SK-N-SH (cell line): ENCODE data around the gene IL20RB. TPM values are rescaled to one million over a fixed set of nuclear protein-coding genes. Genes with fewer than 3 reads are reported as not detected.

ENCODE experiments used
- CTCF ChIA-PET: fragments of 300-600, 350-600 bp; formaldehyde crosslinking; extraction: SDS; loops from one replicate; lab custom pipeline; 2021; lab: Yijun Ruan, JAX
- POLR2A ChIA-PET: fragments of 350-600 bp; sonication (Branson Sonifier 250); formaldehyde crosslinking; extraction: SDS; loops from one replicate; lab custom pipeline; 2020; ENCODE audit warnings: antibody characterized with exemption, inconsistent platforms; lab: Yijun Ruan, JAX
- DNase-seq: peaks from one replicate; pipeline ENCODE4 v3.0.0; 2012
- H2AFZ ChIP-seq: fragments of 200-600 bp; sonication (generic); 2 replicates; pipeline ENCODE4 v1.8.1; 2016; ENCODE audit warnings: antibody characterized with exemption, mild to moderate bottlenecking, low read depth
- H3F3A ChIP-seq: fragments of 200-600 bp; sonication (generic); replicated peaks from 2 replicates; pipeline ENCODE3; 2016; ENCODE audit warnings: antibody characterized with exemption, mild to moderate bottlenecking; ENCODE audit not compliant: insufficient read depth
- H3K27ac ChIP-seq, 2 experiments: fragments of 200-500 bp in 1 of 2; fragments of 200-600 bp in 1 of 2; sonication (Bioruptor generic) in 1 of 2; sonication (generic), shearing (Covaris generic) in 1 of 2; 2 replicates each; pipeline versions ENCODE4 v1.5.1 to v1.6.1; 2014 to 2016; ENCODE audit warnings: low read depth in 2 of 2, inconsistent platforms in 1 of 2, low read length in 1 of 2, mild to moderate bottlenecking in 1 of 2, mixed read lengths in 1 of 2
- H3K27me3 ChIP-seq: fragments of 200-600 bp; sonication (generic), shearing (Covaris generic); 2 replicates; pipeline ENCODE4 v1.6.1; 2016; ENCODE audit warnings: mixed run types; ENCODE audit not compliant: insufficient read depth
- H3K36me3 ChIP-seq, 2 experiments: fragments of 200-500 bp in 1 of 2; fragments of 200-600 bp in 1 of 2; sonication (Bioruptor generic) in 1 of 2; sonication (generic) in 1 of 2; replicated peaks in 1 of 2; 2 replicates each; pipeline versions ENCODE3 to v1.5.1; 2014 to 2016; ENCODE audit warnings: low read length in 1 of 2, mild to moderate bottlenecking in 1 of 2; ENCODE audit not compliant: insufficient read depth in 2 of 2, control insufficient read depth in 1 of 2
- H3K4me1 ChIP-seq, 2 experiments: fragments of 200-500 bp in 1 of 2; fragments of 200-600 bp in 1 of 2; sonication (Bioruptor generic) in 1 of 2; sonication (generic), shearing (Covaris generic) in 1 of 2; 2 replicates each; pipeline versions ENCODE4 v1.5.1 to v1.6.1; 2014 to 2016; ENCODE audit warnings: low read depth in 1 of 2, low read length in 1 of 2, mixed run types in 1 of 2; ENCODE audit not compliant: insufficient read depth in 2 of 2, control insufficient read depth in 1 of 2
- H3K4me2 ChIP-seq: fragments of 200-600 bp; sonication (generic), shearing (Covaris generic); 2 replicates; pipeline ENCODE4 v1.6.1; 2017; ENCODE audit warnings: mixed run types
- H3K4me3 ChIP-seq, 2 experiments: fragments of 200-500 bp in 1 of 2; fragments of 200-600 bp in 1 of 2; sonication (Bioruptor generic) in 1 of 2; sonication (generic), shearing (Covaris generic) in 1 of 2; 2 replicates each; pipeline versions ENCODE4 v1.5.1 to v1.8.1; 2014 to 2016; ENCODE audit warnings: low read depth in 2 of 2, inconsistent platforms in 1 of 2, low read length in 1 of 2, mild to moderate bottlenecking in 1 of 2, mixed read lengths in 1 of 2, moderate library complexity in 1 of 2
- H3K79me2 ChIP-seq: fragments of 200-600 bp; sonication (generic); 2 replicates; pipeline ENCODE4 v1.8.1; 2017; ENCODE audit warnings: mild to moderate bottlenecking; ENCODE audit not compliant: insufficient read depth
- H3K9ac ChIP-seq: fragments of 200-600 bp; sonication (generic); 2 replicates; pipeline ENCODE4 v1.6.1; 2017; ENCODE audit warnings: mixed run types
- H3K9me2 ChIP-seq: fragments of 200-600 bp; sonication (generic); 2 replicates; pipeline ENCODE4 v1.6.1; 2017; ENCODE audit warnings: mixed run types
- H3K9me3 ChIP-seq: fragments of 200-600 bp; sonication (generic); 2 replicates; pipeline ENCODE4 v1.6.1; 2017; ENCODE audit warnings: mixed run types, mild to moderate bottlenecking, moderate library complexity
- H4K20me1 ChIP-seq: fragments of 200-600 bp; sonication (generic); 2 replicates; pipeline ENCODE4 v1.6.1; 2017; ENCODE audit warnings: mild to moderate bottlenecking, mixed run types; ENCODE audit not compliant: insufficient read depth
- CHD2 ChIP-seq: fragments of 150-350 bp; IDR thresholded peaks from 2 replicates; pipeline ENCODE4 v1.6.1; 2018; ENCODE audit warnings: low read length; ENCODE audit not compliant: partially characterized antibody
- ELF1 ChIP-seq: IDR thresholded peaks from 2 replicates; pipeline ENCODE4 v1.4.0; 2012
- EZH2phosphoT487 ChIP-seq: fragments of 200-600 bp; sonication (generic); IDR thresholded peaks from 2 replicates; pipeline ENCODE4 v1.6.1; 2017; ENCODE audit warnings: low read depth, mixed run types, mild to moderate bottlenecking, antibody characterized with exemption, moderate library complexity, borderline replicate concordance
- GABPA ChIP-seq: IDR thresholded peaks from 2 replicates; pipeline ENCODE4 v1.4.0; 2012; ENCODE audit warnings: low read depth, mild to moderate bottlenecking
- GATA2 ChIP-seq: sonication (generic); formaldehyde crosslinking; IDR thresholded peaks from 2 replicates; pipeline ENCODE4 v1.5.0; 2020; ENCODE audit warnings: mild to moderate bottlenecking, missing genetic modification reagents
- JUND ChIP-seq: IDR thresholded peaks from 2 replicates; pipeline ENCODE4 v1.4.0; 2012
- MXI1 ChIP-seq: IDR thresholded peaks from 2 replicates; pipeline ENCODE4 v1.6.1; 2012; ENCODE audit warnings: mild to moderate bottlenecking, low read depth, low read length, improper control_type of control experiment
- NFIC ChIP-seq: IDR thresholded peaks from 2 replicates; pipeline ENCODE4 v1.4.0; 2012; ENCODE audit warnings: borderline replicate concordance
- PBX3 ChIP-seq: IDR thresholded peaks from 2 replicates; pipeline ENCODE4; 2012
- POLR2AphosphoS5 ChIP-seq: IDR thresholded peaks from 2 replicates; pipeline ENCODE4 v1.6.1; 2012; ENCODE audit warnings: low read depth, low read length
- SIN3A ChIP-seq: IDR thresholded peaks from 2 replicates; pipeline ENCODE4 v1.6.1; 2012; ENCODE audit warnings: low read depth, mild to moderate bottlenecking, low read length, moderate library complexity, borderline replicate concordance
- SMC3 ChIP-seq: IDR thresholded peaks from 2 replicates; pipeline ENCODE4 v1.6.1; 2012; ENCODE audit warnings: low read depth, low read length, improper control_type of control experiment
- TCF12 ChIP-seq: IDR thresholded peaks from 2 replicates; pipeline ENCODE4 v1.4.0; 2012
- TEAD4 ChIP-seq: IDR thresholded peaks from 2 replicates; pipeline ENCODE4 v1.4.0; 2012; ENCODE audit warnings: mild to moderate bottlenecking, borderline replicate concordance; ENCODE audit not compliant: insufficient read depth
- polyA plus RNA-seq, 3 experiments: library from polyadenylated mRNA; depleted of rRNA; stranded (reverse); fragments of >200 nt; gene quantifications; 2 replicates each; pipeline ENCODE4 v1.2.3, GENCODE V29; 2012
- TF ChIP-seq, protein P1 (sequence below): IDR thresholded peaks from 2 replicates; pipeline ENCODE4 v1.4.0; 2012; ENCODE audit warnings: low read depth, borderline replicate concordance
- TF ChIP-seq, protein P2 (sequence below): fragments of 200-600 bp; sonication (generic); IDR thresholded peaks from 2 replicates; pipeline ENCODE4 v1.6.1; 2017; ENCODE audit warnings: antibody characterized with exemption, mild to moderate bottlenecking, moderate library complexity

The IL20RB gene
- polyA plus RNA-seq, 1 of the 3 experiments (the other 2 are of a cell fraction): 0.58 TPM

- no peak overlapping the region for H3K27ac ChIP-seq
- H3K9me3 ChIP-seq: no peaks in the 10 kb centered on the region
- H2AFZ ChIP-seq: no peak overlapping the region
- H3K4me2 ChIP-seq: no peak overlapping the region
- H3F3A ChIP-seq: no peaks in the 10 kb centered on the region
- no peak for TF ChIP-seq PBX3
- TF ChIP-seq JUND: no peak
- TF ChIP-seq POLR2AphosphoS5: no peak
- no peak for TF ChIP-seq SMC3
- no peak for TF ChIP-seq SIN3A
- no peak for TF ChIP-seq GABPA
- TF ChIP-seq GATA2 (CRISPR knock-in tag): no peak
- TF ChIP-seq ELF1: no peak
- TF ChIP-seq EZH2phosphoT487: no peak
- TF ChIP-seq CHD2: no peak
- TF ChIP-seq TEAD4: no peak
- no peak for TF ChIP-seq TCF12
- TF ChIP-seq, protein P1, sequence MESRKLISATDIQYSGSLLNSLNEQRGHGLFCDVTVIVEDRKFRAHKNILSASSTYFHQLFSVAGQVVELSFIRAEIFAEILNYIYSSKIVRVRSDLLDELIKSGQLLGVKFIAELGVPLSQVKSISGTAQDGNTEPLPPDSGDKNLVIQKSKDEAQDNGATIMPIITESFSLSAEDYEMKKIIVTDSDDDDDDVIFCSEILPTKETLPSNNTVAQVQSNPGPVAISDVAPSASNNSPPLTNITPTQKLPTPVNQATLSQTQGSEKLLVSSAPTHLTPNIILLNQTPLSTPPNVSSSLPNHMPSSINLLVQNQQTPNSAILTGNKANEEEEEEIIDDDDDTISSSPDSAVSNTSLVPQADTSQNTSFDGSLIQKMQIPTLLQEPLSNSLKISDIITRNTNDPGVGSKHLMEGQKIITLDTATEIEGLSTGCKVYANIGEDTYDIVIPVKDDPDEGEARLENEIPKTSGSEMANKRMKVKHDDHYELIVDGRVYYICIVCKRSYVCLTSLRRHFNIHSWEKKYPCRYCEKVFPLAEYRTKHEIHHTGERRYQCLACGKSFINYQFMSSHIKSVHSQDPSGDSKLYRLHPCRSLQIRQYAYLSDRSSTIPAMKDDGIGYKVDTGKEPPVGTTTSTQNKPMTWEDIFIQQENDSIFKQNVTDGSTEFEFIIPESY: no peak
- no peak for TF ChIP-seq MXI1
- TF ChIP-seq NFIC: no peak
- TF ChIP-seq, protein P2, sequence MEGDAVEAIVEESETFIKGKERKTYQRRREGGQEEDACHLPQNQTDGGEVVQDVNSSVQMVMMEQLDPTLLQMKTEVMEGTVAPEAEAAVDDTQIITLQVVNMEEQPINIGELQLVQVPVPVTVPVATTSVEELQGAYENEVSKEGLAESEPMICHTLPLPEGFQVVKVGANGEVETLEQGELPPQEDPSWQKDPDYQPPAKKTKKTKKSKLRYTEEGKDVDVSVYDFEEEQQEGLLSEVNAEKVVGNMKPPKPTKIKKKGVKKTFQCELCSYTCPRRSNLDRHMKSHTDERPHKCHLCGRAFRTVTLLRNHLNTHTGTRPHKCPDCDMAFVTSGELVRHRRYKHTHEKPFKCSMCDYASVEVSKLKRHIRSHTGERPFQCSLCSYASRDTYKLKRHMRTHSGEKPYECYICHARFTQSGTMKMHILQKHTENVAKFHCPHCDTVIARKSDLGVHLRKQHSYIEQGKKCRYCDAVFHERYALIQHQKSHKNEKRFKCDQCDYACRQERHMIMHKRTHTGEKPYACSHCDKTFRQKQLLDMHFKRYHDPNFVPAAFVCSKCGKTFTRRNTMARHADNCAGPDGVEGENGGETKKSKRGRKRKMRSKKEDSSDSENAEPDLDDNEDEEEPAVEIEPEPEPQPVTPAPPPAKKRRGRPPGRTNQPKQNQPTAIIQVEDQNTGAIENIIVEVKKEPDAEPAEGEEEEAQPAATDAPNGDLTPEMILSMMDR: no peak
- DNase-seq: no peak
- no peak overlapping the region for H3K9ac ChIP-seq
- no peaks in the 10 kb centered on the region for H3K27me3 ChIP-seq
- H3K36me3 ChIP-seq: no peaks in the 10 kb centered on the region
- ChIA-PET CTCF (interaction anchor here (1.0 kb wide), 1 partner anchor 348 kb away, joined by 3 read pairs; no protein-coding TSS in a partner anchor), POLR2A (interaction anchor here (0.7 kb wide), 1 partner anchor 34 kb away, joined by 7 read pairs; no protein-coding TSS in a partner anchor)
- H3K9me2 ChIP-seq: no peaks in the 10 kb centered on the region
- no peaks in the 10 kb centered on the region for H3K4me1 ChIP-seq
- H4K20me1 ChIP-seq: no peaks in the 10 kb centered on the region
- no peaks in the 10 kb centered on the region for H3K79me2 ChIP-seq
- H3K4me3 ChIP-seq: no peak overlapping the region
These were observed 81.8 kb downstream of the IL20RB start for GRCh38 chr3:137039570-137039969.
